Coronary artery (tissue), 2 donors: ENCODE results near the gene VENTX.

ENCODE experiments used
- DNase-seq: peaks from one replicate; pipeline ENCODE4 v3.0.0-alpha.2; 2017; ENCODE audit warnings: low spot score
- H3K27ac ChIP-seq, 2 donors: fragments of 200-600 bp; sonication (generic); one replicate each; pipeline ENCODE4 v1.5.1; 2016 to 2019
- H3K4me3 ChIP-seq: fragments of 200-600 bp; sonication (generic); 2 replicates; pipeline ENCODE4 v1.5.1; 2016; ENCODE audit warnings: mild to moderate bottlenecking, moderate library complexity
- CTCF ChIP-seq: fragments of 200-600 bp; sonication (generic); IDR thresholded peaks from one replicate; pipeline ENCODE4 v1.5.1; 2019; ENCODE audit warnings: antibody characterized with exemption

The VENTX gene

DNA sequence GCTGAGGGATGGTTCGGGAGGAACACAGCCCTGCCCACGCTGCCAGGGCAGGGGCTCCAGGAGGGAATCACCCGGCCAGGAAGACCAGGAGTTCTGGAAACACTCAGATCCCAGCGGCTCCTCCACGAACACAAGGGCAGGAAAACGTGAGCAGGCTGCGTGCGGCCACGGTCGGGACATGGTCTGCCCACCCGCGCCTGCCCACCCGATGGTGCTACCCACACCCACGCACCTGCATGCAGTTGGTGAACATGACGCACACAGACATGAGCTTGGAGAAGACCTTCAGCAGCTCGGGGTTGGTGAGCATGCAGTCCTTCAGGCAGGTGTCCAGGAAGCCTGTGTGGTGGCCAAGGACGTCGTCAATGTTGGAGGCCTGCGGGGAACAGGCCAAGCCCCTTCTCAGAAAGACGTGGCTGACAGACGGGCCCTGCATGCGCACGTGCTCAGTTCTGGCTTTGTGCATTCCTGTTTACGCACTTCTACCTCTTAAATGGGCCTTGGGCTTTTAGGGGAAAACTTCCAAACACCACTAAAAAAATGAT, 45.3 kb downstream of the VENTX start:
- no peak overlapping the region for H3K27ac ChIP-seq
- H3K4me3 ChIP-seq = no peak overlapping the region
- DNase-seq = no peak
- TF ChIP-seq CTCF = no peak

DNA sequence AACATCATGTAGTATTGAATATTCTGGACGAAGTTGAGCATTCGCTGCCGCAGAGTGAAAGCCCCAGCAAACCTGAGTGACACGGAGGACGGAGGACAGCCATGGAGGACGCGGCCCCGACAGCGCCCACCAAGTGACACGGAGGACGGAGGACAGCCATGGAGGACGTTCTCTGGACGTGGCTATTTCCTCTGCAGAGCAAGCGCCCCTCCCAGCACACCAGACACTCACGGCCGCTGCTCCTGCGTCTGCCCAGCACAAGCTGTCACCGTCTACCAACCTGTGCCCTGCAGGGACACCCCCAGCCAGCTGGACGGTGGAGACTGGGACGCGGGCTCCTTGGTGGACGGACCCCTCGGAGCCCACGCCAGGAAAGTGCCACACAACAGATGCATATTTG, 46.3 kb downstream of the VENTX start:
- DNase-seq = no peak
- TF ChIP-seq CTCF = no peak

DNA sequence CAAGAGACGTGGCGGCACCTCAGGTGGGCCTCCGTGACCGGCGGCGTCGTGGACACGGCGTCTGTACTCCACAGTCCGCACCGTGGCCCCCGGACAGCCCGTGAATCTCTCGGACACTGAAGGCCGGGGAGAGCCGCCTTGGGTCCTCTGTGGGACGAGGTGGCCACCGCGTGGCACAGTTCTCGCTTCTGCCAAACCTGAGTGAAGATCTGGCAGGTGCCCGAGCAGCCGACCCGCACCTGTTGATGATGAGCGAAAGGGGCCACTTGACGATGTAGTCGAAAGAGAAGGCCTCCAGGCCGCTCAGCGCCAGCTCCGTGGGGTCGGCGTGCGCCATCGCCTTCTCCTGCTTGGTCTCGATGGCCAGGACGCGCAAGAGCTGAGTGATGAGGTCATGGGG, 47.6 kb downstream of the VENTX start:
- Histone ChIP-seq H3K4me3 (no peak overlapping the region), H3K27ac (no peak overlapping the region)
- no peak for TF ChIP-seq CTCF
- no peak for DNase-seq

More for the DNA sequence above, 46.3 kb downstream of the VENTX start:
- Histone ChIP-seq H3K27ac (no peak overlapping the region), H3K4me3 (no peak overlapping the region)

GRCh38 chr10:133286366-133286765, 48.7 kb downstream of the VENTX start:
- TF ChIP-seq CTCF = no peak
- DNase-seq = no peak
- Histone ChIP-seq H3K4me3 (no peak overlapping the region), H3K27ac (no peak overlapping the region)

DNA sequence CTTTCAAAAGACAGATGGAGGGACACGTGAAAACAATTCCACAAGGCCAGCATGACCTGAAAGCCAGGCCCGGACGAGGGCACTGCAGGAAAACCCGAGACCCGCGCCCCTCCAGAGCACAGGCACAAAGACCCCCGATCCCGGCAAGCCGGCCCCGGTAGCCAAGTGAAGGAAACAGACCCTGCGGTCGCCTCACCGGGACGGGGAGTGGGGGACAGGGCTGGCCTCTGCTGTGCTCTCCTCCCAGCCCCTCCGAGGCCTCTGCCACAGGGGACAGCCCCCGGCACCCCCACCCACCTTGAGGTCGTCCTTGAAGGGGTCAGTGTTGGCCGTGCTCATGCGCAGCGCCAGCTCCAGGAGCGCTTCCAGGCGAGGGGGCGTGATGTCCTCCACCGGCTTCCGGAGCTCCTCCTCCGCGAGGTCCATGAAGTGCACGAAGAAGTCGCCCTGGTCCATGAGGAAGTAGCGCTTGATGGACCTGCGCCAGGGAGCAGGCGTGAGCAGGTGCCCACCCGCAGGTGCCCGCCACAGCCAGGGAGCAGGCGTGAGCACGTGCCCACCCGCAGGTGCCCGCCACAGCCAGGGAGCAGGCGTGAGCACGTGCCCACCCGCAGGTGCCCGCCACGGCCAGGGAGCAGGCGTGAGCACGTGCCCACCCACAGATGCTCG, 50.3 kb downstream of the VENTX start:
- H3K4me3 ChIP-seq = no peak overlapping the region
- TF ChIP-seq CTCF = no peak
- no peak for DNase-seq
- H3K27ac ChIP-seq = no peak overlapping the region

DNA sequence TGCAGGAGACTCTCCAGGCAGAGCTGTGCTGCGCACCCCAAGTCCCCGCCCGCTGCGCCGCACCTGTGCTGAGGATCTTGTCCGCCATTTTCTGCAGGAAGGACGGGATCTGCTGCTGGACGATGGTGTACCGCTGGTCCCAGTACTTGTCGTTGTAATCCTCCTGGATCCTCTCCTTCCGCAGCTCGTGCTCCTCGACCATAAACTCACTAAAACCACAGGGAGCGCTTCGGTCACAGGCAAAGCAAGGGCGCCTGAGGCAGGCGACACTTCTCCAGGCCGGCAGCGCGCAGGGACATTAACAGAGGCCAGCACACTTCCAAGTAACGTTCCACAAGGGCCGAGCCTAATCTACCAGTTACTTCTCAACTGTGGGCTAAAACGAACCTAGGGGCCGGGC, 52.1 kb downstream of the VENTX start:
- H3K4me3 ChIP-seq = no peak overlapping the region
- DNase-seq = no peak
- TF ChIP-seq CTCF = no peak
- H3K27ac ChIP-seq = no peak overlapping the region
